Measurements from ENCODE around the gene IL1R1.

DNA sequence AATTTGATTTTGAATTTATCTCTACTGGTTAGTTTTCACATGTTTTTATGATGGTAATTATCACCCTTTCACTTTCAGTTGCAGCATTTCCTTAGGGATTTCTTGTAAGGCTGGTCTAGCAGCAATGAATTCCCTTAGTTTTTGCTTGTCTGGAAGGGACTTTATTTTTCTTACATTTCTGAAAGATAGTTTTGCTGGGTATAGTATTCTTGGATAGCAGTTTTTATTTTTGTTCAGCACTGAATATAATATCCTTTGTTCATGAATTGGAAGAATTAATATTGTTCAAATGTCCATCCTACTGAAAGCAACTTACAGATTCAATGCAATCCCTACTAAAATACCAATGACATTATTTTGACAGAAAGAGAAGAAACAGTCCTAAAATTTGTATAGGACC, 74.5 kb downstream of the IL1R1 start:
- TF ChIP-seq, protein P1, sequence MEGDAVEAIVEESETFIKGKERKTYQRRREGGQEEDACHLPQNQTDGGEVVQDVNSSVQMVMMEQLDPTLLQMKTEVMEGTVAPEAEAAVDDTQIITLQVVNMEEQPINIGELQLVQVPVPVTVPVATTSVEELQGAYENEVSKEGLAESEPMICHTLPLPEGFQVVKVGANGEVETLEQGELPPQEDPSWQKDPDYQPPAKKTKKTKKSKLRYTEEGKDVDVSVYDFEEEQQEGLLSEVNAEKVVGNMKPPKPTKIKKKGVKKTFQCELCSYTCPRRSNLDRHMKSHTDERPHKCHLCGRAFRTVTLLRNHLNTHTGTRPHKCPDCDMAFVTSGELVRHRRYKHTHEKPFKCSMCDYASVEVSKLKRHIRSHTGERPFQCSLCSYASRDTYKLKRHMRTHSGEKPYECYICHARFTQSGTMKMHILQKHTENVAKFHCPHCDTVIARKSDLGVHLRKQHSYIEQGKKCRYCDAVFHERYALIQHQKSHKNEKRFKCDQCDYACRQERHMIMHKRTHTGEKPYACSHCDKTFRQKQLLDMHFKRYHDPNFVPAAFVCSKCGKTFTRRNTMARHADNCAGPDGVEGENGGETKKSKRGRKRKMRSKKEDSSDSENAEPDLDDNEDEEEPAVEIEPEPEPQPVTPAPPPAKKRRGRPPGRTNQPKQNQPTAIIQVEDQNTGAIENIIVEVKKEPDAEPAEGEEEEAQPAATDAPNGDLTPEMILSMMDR (IDR thresholded peaks at IDR 0.05 in 8 of 11, conservative IDR thresholded peaks at IDR 0.05 in 3 of 11): no peak
- no peak for TF ChIP-seq POLR2AphosphoS5 (IDR thresholded peaks at IDR 0.05)
- TF ChIP-seq POLR2A (IDR thresholded peaks at IDR 0.05): no peak

All from spleen (tissue), 7 donors.